ENCODE measurements around the gene PLPPR3.

DNA sequence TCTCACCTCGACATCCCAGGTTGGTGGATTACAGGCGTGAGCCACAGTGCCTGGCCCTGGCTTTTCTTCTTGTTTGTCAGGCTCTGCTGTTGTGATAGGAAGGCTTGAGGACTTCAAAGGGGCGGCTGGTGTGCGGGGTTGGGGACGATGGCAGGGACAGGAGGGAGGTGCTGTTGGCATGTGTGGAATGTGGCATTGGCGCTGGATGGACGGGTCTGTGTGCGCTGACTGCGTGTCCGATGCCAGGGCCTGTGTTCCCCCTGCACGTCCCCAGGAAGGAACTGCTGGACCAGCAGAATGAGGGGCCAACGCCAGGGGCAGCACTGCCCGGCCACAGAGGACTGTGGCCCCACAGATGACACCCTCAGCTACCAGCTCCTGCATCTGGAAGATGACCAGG is 37.2 kb downstream of the PLPPR3 start:
- no peak for TF ChIP-seq TRIM28 (IDR thresholded peaks at IDR 0.05; ENCODE audit: borderline replicate concordance, low read length)
- TF ChIP-seq, protein P1, sequence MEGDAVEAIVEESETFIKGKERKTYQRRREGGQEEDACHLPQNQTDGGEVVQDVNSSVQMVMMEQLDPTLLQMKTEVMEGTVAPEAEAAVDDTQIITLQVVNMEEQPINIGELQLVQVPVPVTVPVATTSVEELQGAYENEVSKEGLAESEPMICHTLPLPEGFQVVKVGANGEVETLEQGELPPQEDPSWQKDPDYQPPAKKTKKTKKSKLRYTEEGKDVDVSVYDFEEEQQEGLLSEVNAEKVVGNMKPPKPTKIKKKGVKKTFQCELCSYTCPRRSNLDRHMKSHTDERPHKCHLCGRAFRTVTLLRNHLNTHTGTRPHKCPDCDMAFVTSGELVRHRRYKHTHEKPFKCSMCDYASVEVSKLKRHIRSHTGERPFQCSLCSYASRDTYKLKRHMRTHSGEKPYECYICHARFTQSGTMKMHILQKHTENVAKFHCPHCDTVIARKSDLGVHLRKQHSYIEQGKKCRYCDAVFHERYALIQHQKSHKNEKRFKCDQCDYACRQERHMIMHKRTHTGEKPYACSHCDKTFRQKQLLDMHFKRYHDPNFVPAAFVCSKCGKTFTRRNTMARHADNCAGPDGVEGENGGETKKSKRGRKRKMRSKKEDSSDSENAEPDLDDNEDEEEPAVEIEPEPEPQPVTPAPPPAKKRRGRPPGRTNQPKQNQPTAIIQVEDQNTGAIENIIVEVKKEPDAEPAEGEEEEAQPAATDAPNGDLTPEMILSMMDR (tag by site-specific recombination; IDR thresholded peaks at IDR 0.05) = no peak

All from HEK293 (cell line).